HG03103 (cell line): ENCODE measurements around the gene LY9.

ENCODE experiments used
- ATAC-seq: cut with Tn5 transposase; IDR thresholded peaks from one replicate; pipeline ENCODE4 v1.9.1; 2021; ENCODE audit warnings: low read depth; ENCODE audit not compliant: unreplicated experiment

The LY9 gene

GRCh38 chr1:160830321-160831153 is 34.6 kb downstream of the LY9 start:
- ATAC-seq = peak; percentile 52

DNA sequence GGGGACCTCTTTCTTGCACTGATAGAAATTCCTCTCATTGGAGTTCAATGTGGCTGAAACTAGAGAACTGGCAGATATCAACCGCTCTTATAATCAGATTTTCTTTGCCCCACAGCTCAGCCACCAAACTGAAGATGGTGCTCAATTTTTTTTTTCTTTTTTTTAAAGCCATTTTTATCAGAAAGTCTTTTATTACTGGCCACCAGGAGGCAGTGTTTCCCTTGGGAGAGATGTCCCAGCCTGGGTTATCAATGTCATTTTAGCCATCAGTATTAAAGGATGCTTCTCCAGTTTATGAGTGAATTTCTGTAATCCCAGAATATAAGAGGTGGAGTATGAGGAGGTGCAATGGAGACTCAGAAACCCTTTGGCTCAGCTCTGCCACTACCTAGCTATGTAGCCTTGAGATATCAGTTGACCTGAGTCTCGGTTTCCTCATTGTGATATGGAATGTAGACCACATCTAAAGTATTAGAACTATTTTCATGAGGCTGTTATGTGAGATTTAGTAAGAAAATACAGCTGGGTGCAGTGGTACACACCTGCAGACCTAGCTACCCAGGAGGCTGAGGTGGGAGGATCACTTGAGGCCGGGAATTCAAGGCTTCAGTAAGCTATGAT is 39.1 kb downstream of the LY9 start:
- no peak for ATAC-seq

DNA sequence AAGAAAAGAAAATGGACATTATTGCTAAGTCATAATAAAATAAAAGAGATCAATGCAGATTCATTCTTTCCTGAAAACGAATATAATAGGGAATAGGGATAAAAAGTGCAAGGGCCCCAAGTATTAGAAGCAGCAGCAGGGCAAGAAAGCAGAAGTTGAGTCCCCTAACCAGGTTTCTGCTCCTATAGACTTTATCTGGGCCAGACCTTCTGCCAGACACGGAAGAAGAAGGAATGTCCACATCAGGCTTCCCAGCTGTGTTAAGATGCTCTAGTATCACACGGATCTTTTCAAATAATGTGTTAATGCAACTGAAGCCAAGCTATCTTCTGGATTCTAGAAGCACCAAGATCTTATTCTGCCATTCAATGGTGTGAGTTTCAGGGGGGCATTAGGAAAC is 39.8 kb downstream of the LY9 start:
- ATAC-seq = no peak

DNA sequence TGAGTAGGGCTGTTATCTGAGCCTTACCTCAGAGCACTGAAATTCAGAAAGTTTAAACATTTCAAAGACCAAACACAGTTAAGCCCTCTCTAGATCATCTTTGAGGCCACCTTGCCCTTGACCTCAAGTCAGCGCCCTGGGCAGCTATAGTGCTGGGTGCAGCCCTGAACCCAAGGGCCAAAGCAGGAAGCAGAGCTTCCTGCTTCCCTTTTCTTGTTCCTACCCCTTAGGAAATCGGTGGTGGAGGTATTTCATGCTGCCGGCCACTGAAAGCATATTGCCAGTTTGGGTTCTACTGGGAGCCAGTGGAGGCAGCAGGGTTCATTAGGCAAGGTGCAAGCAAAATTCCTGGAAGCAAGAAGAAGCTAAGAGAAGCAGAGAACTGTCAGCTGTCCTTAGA is 40.6 kb downstream of the LY9 start:
- ATAC-seq = no peak

GRCh38 chr1:160836981-160837557 is 41.1 kb downstream of the LY9 start:
- peak; percentile 9 for ATAC-seq

DNA sequence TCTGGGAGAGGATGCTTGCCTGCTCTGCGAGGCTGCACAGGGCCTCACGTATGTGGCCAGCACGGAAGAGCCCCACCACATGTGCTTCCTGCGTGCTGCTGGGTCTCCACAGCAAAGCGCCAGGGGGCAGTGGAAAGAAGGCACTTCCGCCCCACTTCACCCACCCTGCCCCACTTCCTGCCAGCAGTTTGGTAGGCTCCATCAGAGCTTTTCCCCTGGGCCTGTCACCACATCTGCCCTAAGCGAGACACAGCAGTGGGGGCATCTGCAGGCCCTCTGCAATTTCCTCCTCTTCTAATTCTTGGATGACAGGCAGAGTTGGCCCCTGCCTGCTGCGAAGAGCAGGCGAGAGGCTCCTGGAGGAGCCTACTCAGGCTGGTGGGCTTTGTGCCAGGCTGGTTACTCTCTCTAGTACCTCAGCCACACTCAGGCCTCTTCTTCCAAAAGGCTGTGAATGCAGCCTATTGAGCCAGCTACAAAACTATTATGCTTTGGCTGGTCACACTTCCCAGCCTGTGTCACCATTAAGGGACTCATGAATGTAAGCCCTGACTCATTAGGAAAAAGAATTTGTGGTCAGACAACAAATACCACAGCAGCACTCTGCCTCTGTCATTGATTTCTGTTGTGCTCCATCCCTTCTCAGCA is 41.7 kb downstream of the LY9 start:
- ATAC-seq = peak; percentile 61

GRCh38 chr1:160838888-160839287 is 42.9 kb downstream of the LY9 start:
- no peak for ATAC-seq

GRCh38 chr1:160839746-160840145 is 43.8 kb downstream of the LY9 start:
- ATAC-seq = no peak

GRCh38 chr1:160841079-160841478 is 45.1 kb downstream of the LY9 start:
- no peak for ATAC-seq

GRCh38 chr1:160844447-160845232 is 48.7 kb downstream of the LY9 start:
- ATAC-seq = no peak

DNA sequence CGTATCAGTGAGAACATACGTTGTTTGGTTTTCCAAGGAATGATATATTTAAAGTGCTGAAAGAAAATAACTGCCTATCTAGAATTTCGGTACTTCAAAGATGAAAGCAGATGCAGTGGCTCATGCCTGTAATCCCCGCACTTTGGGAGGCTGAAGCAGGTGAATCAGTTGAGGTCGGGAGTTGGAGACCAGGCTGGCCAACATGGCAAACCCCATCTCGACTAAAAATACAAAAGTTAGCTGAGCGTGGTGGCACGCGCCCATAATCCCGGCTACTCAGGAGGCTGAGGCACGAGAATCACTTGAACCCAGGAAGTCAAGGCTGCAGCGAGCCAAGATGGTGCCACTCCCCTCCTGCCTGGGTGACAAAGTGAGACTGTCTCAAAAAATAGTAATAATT is 50.3 kb downstream of the LY9 start:
- ATAC-seq = no peak

DNA sequence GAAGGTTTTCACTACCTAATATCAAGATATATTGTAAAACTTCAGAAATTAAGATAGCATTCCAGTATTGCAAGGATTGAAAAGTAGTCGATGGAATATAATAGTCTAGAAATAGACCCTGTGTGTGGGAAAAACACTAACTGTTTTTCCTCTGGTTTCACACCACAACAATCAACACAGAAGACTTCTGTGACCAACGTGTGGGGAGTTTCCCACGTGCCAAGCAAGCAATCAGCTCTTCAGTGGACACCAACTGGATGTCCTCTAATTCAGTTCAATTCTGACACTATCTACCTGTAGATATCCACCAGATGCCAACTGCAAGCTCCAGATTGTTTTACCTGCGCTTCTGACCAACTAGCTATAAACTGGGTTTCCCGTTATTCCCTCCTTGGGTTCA is 54.6 kb downstream of the LY9 start:
- no peak for ATAC-seq

DNA sequence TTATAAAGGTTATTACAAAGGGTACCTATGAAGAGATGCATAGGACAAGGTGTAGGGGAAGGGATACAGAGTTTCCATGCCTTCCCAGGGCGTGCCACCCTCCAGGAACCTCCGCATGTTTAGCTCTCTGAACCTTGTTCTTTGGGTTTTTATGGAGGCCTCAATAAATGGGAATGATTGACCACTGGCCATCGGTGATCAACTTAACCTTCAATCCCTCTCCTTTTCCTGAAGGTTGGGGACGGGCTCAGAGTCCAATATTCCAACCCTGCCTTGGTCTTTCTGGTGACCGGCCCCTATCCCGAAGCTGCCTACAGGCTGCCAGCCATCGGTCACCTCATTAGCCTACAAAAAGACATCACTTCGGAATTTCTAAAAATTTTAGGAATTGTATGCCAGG is 55.0 kb downstream of the LY9 start:
- ATAC-seq = no peak

DNA sequence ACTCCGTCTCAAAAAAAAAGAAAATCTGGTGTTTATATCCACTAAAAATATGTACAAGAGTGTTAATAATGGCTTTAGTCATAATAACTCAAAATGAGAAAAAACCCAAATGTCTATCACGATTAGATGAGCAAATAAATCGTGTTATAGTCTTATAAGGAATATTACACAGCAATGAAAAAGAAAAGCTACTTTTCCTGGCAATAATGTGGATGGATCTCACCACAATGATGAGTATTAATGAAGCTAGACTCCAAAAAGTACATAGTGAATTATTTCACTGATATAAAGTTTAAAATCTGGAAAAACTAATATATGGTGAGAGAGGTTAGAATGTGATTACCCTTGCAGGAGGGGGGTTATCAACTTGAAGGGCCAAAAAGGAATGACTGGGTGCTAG is 57.0 kb downstream of the LY9 start:
- ATAC-seq = no peak

- ATAC-seq = no peak
Observed at GRCh38 chr1:160853754-160854153, 57.8 kb downstream of the LY9 start.

GRCh38 chr1:160855181-160855981 is 59.4 kb downstream of the LY9 start:
- no peak for ATAC-seq

GRCh38 chr1:160858097-160858496 is 62.1 kb downstream of the LY9 start:
- no peak for ATAC-seq

DNA sequence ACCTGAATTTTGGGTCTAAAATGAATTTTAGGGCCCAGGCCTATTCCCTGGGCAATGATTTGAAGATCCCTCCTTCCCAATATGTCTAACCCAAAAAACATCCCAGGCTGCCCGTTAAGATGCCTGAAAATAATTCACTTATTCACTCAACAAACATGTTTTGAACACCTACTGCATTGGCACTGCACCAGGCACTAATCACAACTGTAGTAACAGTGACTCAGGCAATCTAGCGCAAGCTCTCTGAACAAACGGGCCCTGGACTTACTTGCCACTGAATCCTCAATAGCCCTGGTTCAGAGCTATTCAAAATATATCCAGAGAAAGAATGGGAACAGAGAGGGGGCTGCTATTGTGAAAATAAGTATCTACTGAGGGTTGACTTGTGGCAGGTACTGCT is 62.5 kb downstream of the LY9 start:
- no peak for ATAC-seq

DNA sequence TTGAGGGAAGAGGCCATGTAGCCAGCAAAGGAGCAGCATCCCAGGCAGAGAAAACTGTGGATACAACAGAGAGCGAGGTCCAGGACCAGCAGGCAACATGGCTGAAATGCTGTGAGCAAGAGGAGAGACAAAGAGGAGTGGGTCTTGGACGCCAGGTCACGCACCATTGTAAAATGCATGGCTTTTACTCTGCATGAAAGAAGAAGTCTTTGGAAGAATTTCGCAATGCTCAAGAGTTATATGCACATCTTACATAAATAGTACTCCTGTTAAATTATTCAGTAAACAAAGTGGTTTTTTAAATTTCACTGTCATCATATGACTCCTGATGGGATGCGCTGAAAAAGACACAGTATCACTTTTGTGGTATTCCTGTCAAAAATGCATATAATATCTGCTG is 63.2 kb downstream of the LY9 start:
- no peak for ATAC-seq
